CD8-positive, alpha-beta memory T cell (primary cell): ENCODE data around the gene NIP7. TPM values are rescaled to one million over a fixed set of nuclear protein-coding genes. Genes with fewer than 3 reads are reported as not detected.

Experiments used
- CTCF ChIA-PET: fragments of 350-600 bp; sonication (Branson Sonifier 250); formaldehyde crosslinking; loops from one replicate; lab custom pipeline; 2021; ENCODE audit warnings: antibody characterized with exemption; lab: Charles Lee
- POLR2A ChIA-PET: fragments of 350-600 bp; sonication (Branson Sonifier 250); formaldehyde crosslinking; loops from one replicate; lab custom pipeline; 2021; ENCODE audit warnings: antibody characterized with exemption; lab: Charles Lee
- DNase-seq, 5 donors: peaks; one replicate each; pipeline versions ENCODE4 v3.0.0 to v3.0.0-alpha.2; 2020 to 2022; ENCODE audit warnings: mixed read lengths in 1 of 5
- H3K27ac ChIP-seq: one replicate; pipeline ENCODE4 v1.7.0; 2013; ENCODE audit warnings: low read depth, mild to moderate bottlenecking, low read length, moderate library complexity
- H3K27me3 ChIP-seq: 2 replicates; pipeline ENCODE4 v1.7.0; 2013; ENCODE audit warnings: low read length, mild to moderate bottlenecking; ENCODE audit not compliant: insufficient read depth, poor library complexity, severe bottlenecking
- H3K36me3 ChIP-seq: 2 replicates; pipeline ENCODE4 v1.7.0; 2013; ENCODE audit warnings: mild to moderate bottlenecking, low read length, moderate library complexity; ENCODE audit not compliant: insufficient read depth
- H3K4me1 ChIP-seq: 2 replicates; pipeline ENCODE4 v1.7.0; 2013; ENCODE audit warnings: mild to moderate bottlenecking, low read length, moderate library complexity; ENCODE audit not compliant: insufficient read depth
- H3K4me3 ChIP-seq: 2 replicates; pipeline ENCODE4 v1.7.0; 2013; ENCODE audit warnings: mild to moderate bottlenecking, low read length
- H3K9me3 ChIP-seq: 2 replicates; pipeline ENCODE4 v1.7.0; 2013; ENCODE audit warnings: mild to moderate bottlenecking, low read length
- H3K27ac Mint-ChIP-seq, 8 donors: one replicate each; pipeline ENCODE4 v1.8.0; 2020 to 2021; ENCODE audit warnings: mixed read lengths in 8 of 8, mild to moderate bottlenecking in 6 of 8, inconsistent platforms in 3 of 8, moderate library complexity in 3 of 8
- H3K27me3 Mint-ChIP-seq, 2 donors: one replicate each; pipeline ENCODE4 v1.8.0; 2020 to 2021; ENCODE audit warnings: mixed read lengths in 2 of 2, mild to moderate bottlenecking in 1 of 2, moderate library complexity in 1 of 2
- H3K36me3 Mint-ChIP-seq, 3 donors: one replicate each; pipeline ENCODE4 v1.8.0; 2020 to 2021; ENCODE audit warnings: mixed read lengths in 3 of 3, inconsistent platforms in 1 of 3, mild to moderate bottlenecking in 1 of 3
- H3K4me1 Mint-ChIP-seq, 3 donors: one replicate each; pipeline ENCODE4 v1.8.0; 2020 to 2021; ENCODE audit warnings: mixed read lengths in 3 of 3, inconsistent platforms in 1 of 3, mild to moderate bottlenecking in 1 of 3
- H3K4me3 Mint-ChIP-seq, 7 donors: one replicate each; pipeline ENCODE4 v1.8.0; 2020 to 2021; ENCODE audit warnings: mixed read lengths in 7 of 7, mild to moderate bottlenecking in 6 of 7, moderate library complexity in 4 of 7, inconsistent platforms in 2 of 7
- H3K9me3 Mint-ChIP-seq, 5 donors: one replicate each; pipeline ENCODE4 v1.8.0; 2020 to 2022; ENCODE audit warnings: mixed read lengths in 5 of 5, mild to moderate bottlenecking in 3 of 5, moderate library complexity in 2 of 5, inconsistent platforms in 1 of 5
- polyA plus RNA-seq: library from polyadenylated mRNA; unstranded; fragments of 300-500 nt; fragmentation: Illumina TruSeq; gene quantifications from one replicate; pipeline ENCODE4 v1.2.3, GENCODE V29; 2021
- total RNA-seq, 2 experiments: library from RNA; stranded (reverse); gene quantifications; one replicate each; pipeline ENCODE4 v1.2.3, GENCODE V29; 2021

NIP7 gene
- total and polyA plus RNA-seq, 3 experiments from 2014 or later: 23.7 to 80.1 (median 73.8) TPM

- peak overlapping the region in 2 of 8 donors; percentile 40 to 48 for H3K27ac Mint-ChIP-seq
- Histone ChIP-seq H3K4me3 (no peak overlapping the region), H3K27ac (no peak overlapping the region), H3K4me1 (no peaks in the 10 kb centered on the region), H3K9me3 (no peaks in the 10 kb centered on the region), H3K27me3 (no peaks in the 10 kb centered on the region), H3K36me3 (peaks cover 63% of the 10 kb centered on the region)
- ChIA-PET CTCF (no interaction called here), POLR2A (no interaction called here)
- H3K4me1 Mint-ChIP-seq: peaks cover 0 to 11% (median 4%) of the 10 kb centered on the region in 3 donors
- H3K9me3 Mint-ChIP-seq: no peaks in the 10 kb centered on the region
- DNase-seq: no peak
- peaks cover 4 to 93% (median 11%) of the 10 kb centered on the region in 3 donors for H3K36me3 Mint-ChIP-seq
- H3K4me3 Mint-ChIP-seq: no peak overlapping the region
- no peaks in the 10 kb centered on the region for H3K27me3 Mint-ChIP-seq
Measured at GRCh38 chr16:69319826-69320739, 19.5 kb upstream of the NIP7 start.

DNA sequence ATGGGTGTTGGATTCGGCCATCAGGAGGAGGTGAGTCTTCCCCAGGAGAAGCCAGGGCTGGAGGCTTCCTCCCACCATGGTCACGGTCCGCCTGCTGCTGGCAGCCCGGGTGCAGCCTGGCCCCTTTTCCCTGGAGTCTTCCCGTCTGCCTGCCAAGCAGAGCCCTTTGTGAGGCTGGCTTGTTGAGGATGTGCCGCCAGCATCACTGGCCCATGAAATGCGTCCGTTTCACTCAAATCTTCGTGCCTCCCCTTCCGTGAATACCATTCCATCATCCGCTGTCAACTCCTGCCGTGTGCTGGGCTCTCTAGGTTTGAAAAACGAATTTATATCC lies 18.9 kb upstream of the NIP7 start:
- Histone ChIP-seq H3K9me3 (no peaks in the 10 kb centered on the region), H3K27ac (no peak overlapping the region), H3K4me1 (no peaks in the 10 kb centered on the region), H3K27me3 (no peaks in the 10 kb centered on the region), H3K4me3 (no peak overlapping the region), H3K36me3 (peaks cover 61% of the 10 kb centered on the region)
- H3K36me3 Mint-ChIP-seq: peaks cover 4 to 93% (median 9%) of the 10 kb centered on the region in 3 donors
- ChIA-PET POLR2A (no interaction called here), CTCF (no interaction called here)
- peak overlapping the region in 1 of 8 donors; percentile 60 for H3K27ac Mint-ChIP-seq
- no peak for DNase-seq
- H3K4me1 Mint-ChIP-seq: peaks cover 1 to 14% (median 6%) of the 10 kb centered on the region in 3 donors
- H3K4me3 Mint-ChIP-seq: no peak overlapping the region
- H3K9me3 Mint-ChIP-seq: no peaks in the 10 kb centered on the region
- no peaks in the 10 kb centered on the region for H3K27me3 Mint-ChIP-seq

GRCh38 chr16:69321080-69321479 lies 18.5 kb upstream of the NIP7 start:
- H3K36me3 ChIP-seq: peaks cover 57% of the 10 kb centered on the region
- peaks cover 4% of the 10 kb centered on the region for H3K4me1 ChIP-seq
- Mint-ChIP-seq H3K27me3 (no peaks in the 10 kb centered on the region), H3K4me3 (no peak overlapping the region), H3K27ac (peak overlapping the region in 2 of 8 donors; percentile 17 to 54), H3K4me1 (peaks cover 5 to 17% (median 9%) of the 10 kb centered on the region in 3 donors), H3K36me3 (peaks cover 4 to 93% (median 8%) of the 10 kb centered on the region in 3 donors), H3K9me3 (no peaks in the 10 kb centered on the region)
- no peak for DNase-seq
- H3K27ac ChIP-seq: no peak overlapping the region
- ChIA-PET CTCF (no interaction called here), POLR2A (no interaction called here)
- no peaks in the 10 kb centered on the region for H3K9me3 ChIP-seq
- H3K27me3 ChIP-seq: no peaks in the 10 kb centered on the region
- no peak overlapping the region for H3K4me3 ChIP-seq

DNA sequence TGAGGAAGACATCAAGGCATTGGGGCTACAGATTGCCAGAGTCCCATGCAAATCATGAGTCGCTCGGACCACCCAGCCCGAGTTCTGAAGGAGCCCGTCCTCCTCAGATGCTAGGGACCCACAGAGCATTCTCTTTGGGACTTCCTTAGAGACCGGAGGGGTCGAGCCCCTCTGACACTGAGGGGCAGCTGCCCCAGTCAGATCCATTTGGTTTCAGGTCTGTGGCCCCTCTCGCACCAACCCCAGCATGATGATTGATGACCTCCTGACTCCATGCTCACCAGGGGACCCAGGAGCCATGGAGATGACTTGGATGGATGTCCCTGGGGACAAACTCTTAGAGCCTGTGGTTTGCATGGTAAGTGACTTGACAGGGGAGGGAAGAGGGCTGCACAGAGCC lies 17.2 kb upstream of the NIP7 start:
- no peaks in the 10 kb centered on the region for H3K9me3 ChIP-seq
- no peak overlapping the region for H3K4me3 ChIP-seq
- POLR2A ChIA-PET: interaction anchor here (0.6 kb wide), 1 partner anchor 271 kb away, joined by 4 read pairs; no protein-coding TSS in a partner anchor
- Mint-ChIP-seq H3K9me3 (no peaks in the 10 kb centered on the region), H3K27me3 (no peaks in the 10 kb centered on the region), H3K4me3 (no peak overlapping the region), H3K36me3 (peaks cover 4 to 91% (median 7%) of the 10 kb centered on the region in 3 donors), H3K27ac (peak overlapping the region in 2 of 8 donors; percentile 36 to 78), H3K4me1 (peaks cover 16 to 30% (median 16%) of the 10 kb centered on the region in 3 donors)
- no peaks in the 10 kb centered on the region for H3K27me3 ChIP-seq
- DNase-seq: no peak
- CTCF ChIA-PET: no interaction called here
- H3K4me1 ChIP-seq: peaks cover 16% of the 10 kb centered on the region
- no peak overlapping the region for H3K27ac ChIP-seq
- H3K36me3 ChIP-seq: peaks cover 45% of the 10 kb centered on the region

DNA sequence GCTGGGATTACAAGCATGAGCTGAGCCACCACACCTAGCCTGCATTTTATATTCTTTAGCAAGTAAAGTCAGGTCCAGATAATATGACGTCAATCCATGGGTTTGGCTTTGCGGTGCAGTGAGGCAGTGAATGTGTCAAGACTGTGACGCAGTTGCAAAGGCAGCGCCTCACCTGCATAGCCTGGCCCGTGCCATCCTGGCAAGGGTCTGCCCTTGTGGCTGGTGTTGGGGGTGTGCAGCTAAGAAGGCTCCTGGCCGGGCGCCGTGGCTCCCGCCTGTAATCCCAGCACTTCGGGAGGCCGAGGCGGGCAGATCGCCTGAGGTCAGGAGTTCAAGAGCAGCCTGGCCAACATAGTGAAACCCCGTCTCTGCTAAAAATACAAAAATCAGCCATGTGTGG lies 16.2 kb upstream of the NIP7 start:
- no peak for DNase-seq
- Mint-ChIP-seq H3K9me3 (no peaks in the 10 kb centered on the region), H3K36me3 (peaks cover 4 to 90% (median 7%) of the 10 kb centered on the region in 3 donors), H3K4me3 (no peak overlapping the region), H3K27me3 (no peaks in the 10 kb centered on the region), H3K27ac (peak overlapping the region in 1 of 8 donors; percentile 26), H3K4me1 (peaks cover 21 to 39% (median 22%) of the 10 kb centered on the region in 3 donors)
- no peak overlapping the region for H3K4me3 ChIP-seq
- CTCF ChIA-PET: no interaction called here
- no peak overlapping the region for H3K27ac ChIP-seq
- H3K27me3 ChIP-seq: no peaks in the 10 kb centered on the region
- no peaks in the 10 kb centered on the region for H3K9me3 ChIP-seq
- H3K36me3 ChIP-seq: peaks cover 39% of the 10 kb centered on the region
- POLR2A ChIA-PET: interaction anchor here (0.6 kb wide), 1 partner anchor 14 kb away, joined by 5 read pairs; no protein-coding TSS in a partner anchor
- peaks cover 25% of the 10 kb centered on the region for H3K4me1 ChIP-seq

- Histone ChIP-seq H3K4me1 (peaks cover 31% of the 10 kb centered on the region), H3K36me3 (peaks cover 32% of the 10 kb centered on the region), H3K27ac (no peak overlapping the region), H3K27me3 (no peaks in the 10 kb centered on the region), H3K9me3 (no peaks in the 10 kb centered on the region), H3K4me3 (no peak overlapping the region)
- DNase-seq: no peak
- H3K4me3 Mint-ChIP-seq: no peak overlapping the region
- no peaks in the 10 kb centered on the region for H3K9me3 Mint-ChIP-seq
- POLR2A ChIA-PET: interaction anchor here (0.7 kb wide), 1 partner anchor 145 kb away, joined by 4 read pairs; no protein-coding TSS in a partner anchor
- CTCF ChIA-PET: no interaction called here
- H3K4me1 Mint-ChIP-seq: peaks cover 26 to 46% (median 29%) of the 10 kb centered on the region in 3 donors
- peaks cover 4 to 90% (median 7%) of the 10 kb centered on the region in 3 donors for H3K36me3 Mint-ChIP-seq
- peak overlapping the region in 1 of 8 donors; percentile 54 for H3K27ac Mint-ChIP-seq
- H3K27me3 Mint-ChIP-seq: no peaks in the 10 kb centered on the region
Measured at GRCh38 chr16:69324013-69324531, 15.5 kb upstream of the NIP7 start.

DNA sequence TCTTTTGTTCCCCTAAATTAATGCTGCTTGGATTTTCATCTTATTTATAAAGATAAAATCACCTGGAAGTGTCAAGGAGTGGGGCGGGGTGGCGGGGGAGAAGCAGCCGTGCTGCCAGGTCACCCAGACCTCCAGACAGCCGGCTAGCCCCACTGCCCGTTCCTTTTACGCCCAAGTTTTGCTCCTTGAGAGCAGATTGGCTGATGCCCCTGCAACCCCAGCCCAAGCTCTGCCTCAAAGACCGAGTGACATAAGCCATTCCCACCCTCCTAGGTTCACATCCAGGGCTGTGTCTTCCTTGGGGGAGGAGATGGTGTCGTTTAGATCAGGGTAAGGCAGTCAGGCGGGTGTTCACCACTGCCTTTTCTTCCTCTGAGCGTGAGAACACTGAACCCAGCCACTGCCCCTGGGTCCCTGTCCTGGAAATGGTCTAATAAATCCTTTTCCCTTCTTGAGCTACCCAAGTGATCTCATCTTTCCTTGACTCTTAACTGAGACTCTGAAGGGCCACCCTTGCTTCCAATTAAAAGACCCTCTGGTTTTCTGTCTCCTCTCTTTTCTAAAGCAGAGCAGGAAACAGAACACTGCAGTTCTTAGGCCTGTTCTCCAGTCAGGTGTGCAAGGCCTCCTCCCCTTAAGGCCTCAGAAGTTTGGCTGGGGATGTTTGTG lies 14.9 kb upstream of the NIP7 start:
- Histone ChIP-seq H3K4me3 (no peak overlapping the region), H3K9me3 (no peaks in the 10 kb centered on the region), H3K36me3 (peaks cover 26% of the 10 kb centered on the region), H3K4me1 (peaks cover 38% of the 10 kb centered on the region), H3K27ac (no peak overlapping the region), H3K27me3 (no peaks in the 10 kb centered on the region)
- ChIA-PET POLR2A (interaction anchor here (0.7 kb wide), 1 partner anchor 13 kb away, joined by 6 read pairs; no protein-coding TSS in a partner anchor), CTCF (interaction anchor here (1.1 kb wide), 1 partner anchor 9 kb away, joined by 3 read pairs; no protein-coding TSS in a partner anchor)
- peak overlapping the region in 3 of 8 donors; percentile 18 to 54 (median 23) for H3K27ac Mint-ChIP-seq
- H3K4me1 Mint-ChIP-seq: peaks cover 31 to 52% (median 34%) of the 10 kb centered on the region in 3 donors
- H3K36me3 Mint-ChIP-seq: peaks cover 3 to 85% (median 4%) of the 10 kb centered on the region in 3 donors
- peak overlapping the region in 1 of 7 donors; percentile 45 for H3K4me3 Mint-ChIP-seq
- no peaks in the 10 kb centered on the region for H3K27me3 Mint-ChIP-seq
- no peak for DNase-seq
- H3K9me3 Mint-ChIP-seq: no peaks in the 10 kb centered on the region
